Retinal pigment epithelial cell (primary cell): Measurements from ENCODE around the gene OR8B3.
"Not testable (repeated sequence)": the region's sequence is repeated elsewhere in the genome, so short reads cannot be mapped to it uniquely, and the experiment has no call there.

Experiments
- DNase-seq: peaks from one replicate; pipeline ENCODE4 v3.0.0-alpha.2; 2010; ENCODE audit warnings: low read depth
- H3K4me3 ChIP-seq: 2 replicates; pipeline ENCODE4 v1.5.1; 2011; ENCODE audit warnings: mild to moderate bottlenecking, low read length, control low read depth, moderate library complexity
- CTCF ChIP-seq: conservative IDR thresholded peaks from 2 replicates; pipeline ENCODE4 v1.5.1; 2011; ENCODE audit warnings: low read depth, low read length, control low read depth, inconsistent platforms

Gene OR8B3

GRCh38 chr11:124405581-124405980 is 6.8 kb upstream of the OR8B3 start:
- no peak overlapping the region for H3K4me3 ChIP-seq
- TF ChIP-seq CTCF: no peak
- no peak for DNase-seq

GRCh38 chr11:124403186-124403585 is 4.4 kb upstream of the OR8B3 start:
- H3K4me3 ChIP-seq, DNase-seq: not testable (repeated sequence)

GRCh38 chr11:124402326-124402922 is 3.6 kb upstream of the OR8B3 start:
- DNase-seq: peak; percentile 48
- peak; percentile 83 for TF ChIP-seq CTCF
- H3K4me3 ChIP-seq: no peak overlapping the region

- H3K4me3 ChIP-seq, DNase-seq: not testable (repeated sequence)
Measured at GRCh38 chr11:124396847-124397246, 2.0 kb downstream of the OR8B3 start.

GRCh38 chr11:124394408-124394807 is 4.4 kb downstream of the OR8B3 start:
- no peak for TF ChIP-seq CTCF
- DNase-seq: no peak
- H3K4me3 ChIP-seq: no peak overlapping the region

GRCh38 chr11:124384399-124384798 is 14.4 kb downstream of the OR8B3 start, which contains the start of gene OR8B2:
Gene OR8B2, minus strand, starts transcription at chr11:124384499. Its CDS starts 1,156 bp downstream, at chr11:124383343.
- H3K4me3 ChIP-seq: no peak within 1 kb of the TSS
- DNase-seq: no peak
- TF ChIP-seq CTCF: no peak

GRCh38 chr11:124382857-124383256 is 16.0 kb downstream of the OR8B3 start:
- DNase-seq, H3K4me3 ChIP-seq: not testable (repeated sequence)

- DNase-seq: no peak
- no peak for TF ChIP-seq CTCF
- H3K4me3 ChIP-seq: no peak overlapping the region
Measured at GRCh38 chr11:124380585-124380984, 18.2 kb downstream of the OR8B3 start.

- no peak for TF ChIP-seq CTCF
- no peak for DNase-seq
- H3K4me3 ChIP-seq: no peak overlapping the region
Measured at GRCh38 chr11:124376280-124376679, 22.5 kb downstream of the OR8B3 start.
